ENCODE measurements around the gene COL24A1.

COL24A1 gene

DNA sequence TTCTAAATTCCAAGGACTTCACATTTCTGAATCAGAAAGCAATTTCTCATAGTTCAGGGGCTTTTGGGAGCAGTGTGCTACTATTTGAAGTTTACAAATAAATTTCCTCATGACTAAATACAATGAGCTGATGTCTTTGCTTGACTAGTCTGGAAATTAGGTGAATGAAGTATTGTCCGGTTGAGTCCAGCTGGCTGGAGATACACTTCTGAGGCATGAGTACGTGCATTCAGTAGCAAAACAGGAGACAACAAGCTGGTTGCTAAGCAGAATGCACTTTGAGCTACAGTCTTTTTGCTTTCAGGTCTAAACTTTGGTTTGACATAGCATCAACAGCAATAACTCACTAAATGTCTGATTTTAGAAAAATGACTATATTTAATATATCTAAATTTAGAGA lies 475.5 kb downstream of the COL24A1 start:
- TF ChIP-seq, protein P1, sequence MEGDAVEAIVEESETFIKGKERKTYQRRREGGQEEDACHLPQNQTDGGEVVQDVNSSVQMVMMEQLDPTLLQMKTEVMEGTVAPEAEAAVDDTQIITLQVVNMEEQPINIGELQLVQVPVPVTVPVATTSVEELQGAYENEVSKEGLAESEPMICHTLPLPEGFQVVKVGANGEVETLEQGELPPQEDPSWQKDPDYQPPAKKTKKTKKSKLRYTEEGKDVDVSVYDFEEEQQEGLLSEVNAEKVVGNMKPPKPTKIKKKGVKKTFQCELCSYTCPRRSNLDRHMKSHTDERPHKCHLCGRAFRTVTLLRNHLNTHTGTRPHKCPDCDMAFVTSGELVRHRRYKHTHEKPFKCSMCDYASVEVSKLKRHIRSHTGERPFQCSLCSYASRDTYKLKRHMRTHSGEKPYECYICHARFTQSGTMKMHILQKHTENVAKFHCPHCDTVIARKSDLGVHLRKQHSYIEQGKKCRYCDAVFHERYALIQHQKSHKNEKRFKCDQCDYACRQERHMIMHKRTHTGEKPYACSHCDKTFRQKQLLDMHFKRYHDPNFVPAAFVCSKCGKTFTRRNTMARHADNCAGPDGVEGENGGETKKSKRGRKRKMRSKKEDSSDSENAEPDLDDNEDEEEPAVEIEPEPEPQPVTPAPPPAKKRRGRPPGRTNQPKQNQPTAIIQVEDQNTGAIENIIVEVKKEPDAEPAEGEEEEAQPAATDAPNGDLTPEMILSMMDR (IDR thresholded peaks at IDR 0.05; ENCODE audit: insufficient read depth, low read depth, low read length, missing control alignments), result no peak
- no peak overlapping the region for H3K4me3 ChIP-seq (ENCODE audit: low read depth, low read length)
- no peak for DNase-seq (ENCODE audit: low read depth)
